SW 1271 (cell line): ENCODE results near the gene TMEM239.
"Not testable (repeated sequence)": the region's sequence is repeated elsewhere in the genome, so short reads cannot be mapped to it uniquely, and the experiment has no call there.

Experiments used
- DNase-seq, 2 experiments: peaks; one replicate each; lab custom pipeline; 2025; lab: John Stamatoyannopoulos, UW

Gene TMEM239

DNA sequence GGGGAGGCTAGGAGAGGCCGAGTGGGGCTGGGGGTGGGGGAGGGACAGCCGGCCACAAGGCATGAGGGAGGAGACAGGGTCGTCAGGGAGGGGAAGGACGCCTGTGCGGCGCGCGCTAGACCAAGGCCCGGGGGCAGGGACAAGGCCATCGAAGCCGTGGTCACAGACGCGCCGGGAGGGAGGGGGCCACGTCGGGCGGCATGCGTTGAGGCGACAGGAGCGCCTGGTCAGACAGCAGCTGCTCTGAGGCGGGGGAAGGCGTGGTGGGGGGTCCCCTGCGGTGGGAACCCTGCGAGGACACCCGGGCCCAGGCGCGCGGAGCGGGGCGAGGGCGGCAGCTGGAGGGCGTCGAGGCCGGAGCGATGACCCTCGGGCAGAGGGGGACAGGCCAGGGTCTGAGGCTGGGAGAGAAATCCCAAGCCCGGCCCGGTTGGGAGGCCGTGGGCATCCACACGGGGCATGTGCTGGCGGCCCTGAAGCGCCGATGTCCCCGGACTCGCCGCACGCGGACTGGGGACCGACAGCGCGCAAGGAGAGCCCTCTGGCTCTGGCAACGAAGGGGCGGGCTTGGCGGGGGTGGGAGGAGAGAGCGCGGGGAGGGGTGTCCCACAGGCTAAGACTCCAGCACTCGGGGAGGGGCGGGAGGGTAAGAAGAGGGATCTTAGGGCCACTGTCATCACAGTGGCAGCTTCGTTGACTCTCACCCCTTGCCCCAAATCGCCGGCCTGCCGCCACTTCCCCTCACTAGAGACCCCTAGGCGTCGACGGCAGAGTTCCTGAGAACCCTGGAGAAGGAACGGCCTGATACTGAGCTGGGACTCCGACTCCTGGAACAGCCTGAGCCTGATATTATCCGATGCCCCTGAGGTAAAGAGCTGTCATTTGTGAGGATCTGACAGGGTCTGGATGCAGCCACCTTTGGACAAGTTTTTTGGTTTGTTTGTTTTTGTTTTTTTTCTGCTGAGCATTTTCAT, 5.0 kb downstream of the TMEM239 start:
- DNase-seq: no peak

GRCh38 chr20:2822073-2822472, 5.9 kb downstream of the TMEM239 start:
- no peak for DNase-seq

GRCh38 chr20:2825761-2826160, 9.6 kb downstream of the TMEM239 start:
- no peak for DNase-seq

DNA sequence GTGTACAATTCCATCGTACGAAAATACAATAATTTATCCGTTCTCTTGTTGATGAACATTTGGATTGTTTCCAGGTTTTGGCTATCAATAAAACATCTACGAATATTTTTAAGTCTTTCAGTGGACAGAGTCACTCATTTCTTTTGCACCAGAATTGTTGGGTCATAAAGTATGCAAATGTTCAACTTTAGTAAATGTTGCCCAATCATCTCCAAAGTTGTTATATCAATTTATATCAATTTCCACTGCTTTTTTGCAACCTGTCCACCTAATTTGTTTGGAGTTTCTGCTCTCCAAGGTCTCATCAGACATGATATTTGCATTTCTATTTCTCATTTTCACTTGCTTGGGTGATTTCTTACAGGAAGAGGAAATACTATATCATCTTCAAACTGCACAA, 10.5 kb downstream of the TMEM239 start:
- DNase-seq: no peak

GRCh38 chr20:2829376-2829775, 13.2 kb downstream of the TMEM239 start:
- DNase-seq: no peak

DNA sequence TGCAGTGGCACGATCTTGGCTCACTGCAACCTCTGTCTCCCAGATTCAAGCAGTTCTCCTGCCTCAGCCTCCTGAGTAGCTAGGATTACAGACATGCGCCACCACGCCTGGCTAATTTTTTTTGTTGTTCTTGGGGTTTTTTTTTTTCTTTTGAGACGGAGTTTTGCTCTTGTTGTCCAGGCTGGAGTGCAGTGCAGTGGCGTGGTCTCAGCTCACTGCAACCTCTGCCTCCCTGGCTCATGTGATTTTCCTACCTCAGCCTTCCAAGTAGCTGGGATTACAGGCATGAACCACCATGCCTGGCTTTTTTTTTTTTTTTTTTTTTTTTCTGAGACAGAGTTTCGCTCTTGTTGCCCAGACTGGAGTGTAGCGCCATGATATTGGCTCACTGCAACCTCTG, 15.0 kb downstream of the TMEM239 start:
- not testable (repeated sequence) for DNase-seq

DNA sequence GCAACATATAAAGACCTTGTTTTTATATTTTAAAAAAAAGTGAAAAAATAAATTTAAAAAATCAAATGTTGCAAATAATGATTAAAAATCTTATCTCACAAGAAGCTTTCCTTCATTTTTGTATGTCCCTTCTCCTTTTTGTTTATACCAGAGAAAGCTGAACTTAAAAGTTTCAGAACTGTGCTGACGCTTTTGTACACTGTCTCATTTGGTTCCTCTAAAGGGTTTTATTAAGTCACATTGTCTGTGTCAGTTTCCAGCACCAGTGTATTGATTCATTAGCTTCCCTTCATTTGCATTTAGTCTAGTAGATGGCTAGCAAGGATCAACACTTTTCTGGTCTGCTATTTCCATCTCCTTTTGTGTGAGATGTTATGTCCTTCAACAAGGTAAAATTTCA, 17.6 kb downstream of the TMEM239 start:
- no peak for DNase-seq

DNA sequence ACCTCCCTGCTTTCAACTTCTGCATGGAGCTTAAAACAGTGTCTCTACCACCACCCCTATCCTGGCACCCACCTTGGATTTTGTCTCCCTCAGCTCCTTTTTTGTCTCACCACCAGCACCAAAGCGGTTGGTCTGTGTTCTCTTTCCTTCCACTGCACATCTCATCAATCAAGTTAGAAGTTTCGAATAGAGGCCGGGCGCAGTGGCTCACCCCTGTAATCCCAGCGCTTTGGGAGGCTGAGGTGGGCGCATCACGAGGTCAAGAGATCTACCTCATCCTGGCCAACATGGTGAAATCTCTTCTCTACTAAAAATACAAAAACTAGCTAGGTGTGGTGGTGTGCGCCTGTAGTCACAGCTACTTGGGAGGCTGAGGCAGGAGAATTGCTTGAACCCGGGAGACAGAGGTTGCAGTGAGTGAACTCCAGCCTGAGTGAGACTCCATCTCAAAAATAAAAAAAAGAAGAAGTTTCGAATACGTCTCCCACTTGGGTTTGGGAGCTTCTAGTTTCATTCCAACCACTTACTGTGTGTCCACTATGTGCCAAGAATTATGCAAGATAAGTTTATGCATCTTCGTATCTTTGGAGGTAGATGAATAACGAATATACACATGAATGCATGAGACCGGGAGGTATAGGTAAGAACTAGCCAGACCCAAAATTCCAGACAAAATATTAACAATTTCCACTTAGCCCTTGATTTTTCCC, 18.4 kb downstream of the TMEM239 start:
- DNase-seq: no peak

DNA sequence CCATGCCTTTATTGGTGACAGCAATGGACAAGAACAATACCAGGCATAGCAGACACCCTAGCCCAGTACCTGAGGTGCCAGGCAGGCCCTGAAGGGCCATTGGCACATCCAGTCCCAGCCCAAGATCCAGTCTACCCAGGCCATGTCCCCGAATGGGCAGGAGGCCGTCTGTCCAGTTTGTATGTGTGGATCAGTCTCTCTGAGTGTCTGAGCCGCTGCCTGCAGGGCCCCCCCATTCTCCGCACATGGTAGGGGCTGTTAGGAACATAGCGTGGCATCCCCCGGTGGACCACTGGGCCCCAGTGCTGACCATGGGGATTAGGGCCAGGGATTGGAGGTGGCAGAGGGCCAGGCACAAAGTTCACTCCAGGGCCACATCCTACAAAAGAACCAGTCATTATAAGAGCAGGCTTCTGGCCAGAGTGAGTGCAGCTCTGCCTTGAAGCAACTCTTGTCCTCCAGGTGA, 19.2 kb downstream of the TMEM239 start:
- no peak for DNase-seq

DNA sequence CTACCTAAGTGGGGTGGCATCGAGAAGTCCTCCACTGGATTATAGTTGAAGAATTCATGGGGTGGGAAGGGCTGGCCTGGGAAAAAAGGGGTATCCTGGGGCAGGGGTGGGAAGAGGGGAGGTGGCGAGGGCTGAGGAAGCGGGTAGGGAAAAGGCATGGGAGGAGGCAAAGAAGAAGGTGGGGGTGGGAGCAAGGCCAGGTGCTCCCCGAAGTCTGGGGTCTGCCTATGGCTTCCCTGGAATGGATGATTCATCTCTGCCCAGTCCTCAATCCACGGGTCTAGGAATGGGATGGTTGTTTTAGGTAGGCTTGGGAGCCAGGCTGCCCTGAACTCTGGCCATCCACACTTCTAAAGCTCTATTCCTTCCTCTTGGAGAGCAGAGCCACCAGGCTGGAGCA, 19.9 kb downstream of the TMEM239 start:
- DNase-seq: no peak

GRCh38 chr20:2837221-2837960, 21.2 kb downstream of the TMEM239 start:
- DNase-seq: no peak

GRCh38 chr20:2838170-2838797, 22.1 kb downstream of the TMEM239 start:
- DNase-seq: no peak

GRCh38 chr20:2838847-2839671, 22.9 kb downstream of the TMEM239 start:
- DNase-seq: no peak

GRCh38 chr20:2839732-2840137, 23.6 kb downstream of the TMEM239 start:
- no peak for DNase-seq

DNA sequence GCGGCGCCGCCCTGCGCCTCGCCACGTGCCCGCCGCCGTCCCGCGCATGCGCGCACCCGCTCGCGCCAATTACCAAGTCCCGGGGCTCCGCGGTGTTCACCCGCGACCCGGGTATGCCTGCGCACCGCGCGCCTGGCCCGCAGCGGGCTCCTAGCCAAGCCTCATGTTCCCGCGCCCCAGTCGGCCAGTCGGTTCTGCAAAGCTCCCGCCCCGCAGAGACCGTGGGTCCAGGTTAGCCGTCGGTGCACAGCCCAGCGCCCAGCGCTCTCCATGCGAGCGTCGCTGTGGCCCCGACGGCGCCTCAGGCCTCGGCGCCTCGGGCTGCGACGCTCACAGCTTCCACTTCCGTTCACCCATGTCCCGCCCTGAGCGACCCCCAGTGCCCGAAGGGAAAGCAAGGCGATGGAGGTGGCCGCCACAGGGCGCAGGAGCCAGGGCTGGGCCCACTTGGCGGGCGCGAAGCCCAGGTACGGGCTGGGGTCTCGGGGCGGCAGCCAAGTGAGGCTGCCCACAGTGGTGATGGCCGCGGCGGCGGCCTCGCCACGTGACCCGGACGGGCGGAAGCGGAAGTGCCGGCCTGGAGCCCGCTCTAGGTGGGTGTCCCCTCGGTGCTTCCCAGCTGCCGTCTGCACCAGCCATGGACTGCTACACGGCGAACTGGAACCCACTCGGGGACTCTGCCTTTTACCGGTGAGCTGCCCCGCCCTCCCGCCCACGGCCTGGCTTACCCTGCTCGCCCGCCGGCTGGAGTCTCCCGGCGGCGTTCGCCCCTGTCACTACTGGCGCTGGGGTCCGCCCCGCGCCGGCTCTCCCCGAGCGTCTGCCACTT, 24.2 kb downstream of the TMEM239 start, which contains the start of the genes PCED1A and VPS16:
Gene PCED1A (minus strand): TSS at position 518 of the 829 bp plus-strand sequence. CDS start 743 bp downstream, outside the sequence.
Gene VPS16 (plus strand): TSS at position 608 of the 829 bp plus-strand sequence. CDS start 30 bp downstream, at position 638.
- peak; percentile 71 to 85 for DNase-seq

- peak; percentile 43 to 80 for DNase-seq
Measured at GRCh38 chr20:2840967-2841531, 24.9 kb downstream of the TMEM239 start.

DNA sequence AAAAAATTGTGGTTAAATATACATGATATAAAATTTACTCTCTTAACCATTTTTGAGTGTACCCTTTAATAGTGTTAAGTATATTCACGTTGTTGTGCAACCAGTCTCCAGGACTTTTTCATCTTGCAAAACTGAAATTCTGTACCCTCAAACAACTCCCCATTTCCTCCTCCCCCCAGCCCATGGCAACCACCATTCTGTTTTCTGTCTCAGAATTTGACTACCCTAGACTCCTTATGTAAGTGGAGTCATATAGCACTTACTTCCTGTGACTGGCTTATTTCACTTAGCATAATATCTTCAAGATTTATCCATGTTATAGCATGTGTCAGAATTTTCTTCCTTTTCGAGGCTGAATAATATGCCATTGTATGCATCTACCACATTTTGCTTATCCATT, 29.4 kb downstream of the TMEM239 start:
- no peak for DNase-seq

DNA sequence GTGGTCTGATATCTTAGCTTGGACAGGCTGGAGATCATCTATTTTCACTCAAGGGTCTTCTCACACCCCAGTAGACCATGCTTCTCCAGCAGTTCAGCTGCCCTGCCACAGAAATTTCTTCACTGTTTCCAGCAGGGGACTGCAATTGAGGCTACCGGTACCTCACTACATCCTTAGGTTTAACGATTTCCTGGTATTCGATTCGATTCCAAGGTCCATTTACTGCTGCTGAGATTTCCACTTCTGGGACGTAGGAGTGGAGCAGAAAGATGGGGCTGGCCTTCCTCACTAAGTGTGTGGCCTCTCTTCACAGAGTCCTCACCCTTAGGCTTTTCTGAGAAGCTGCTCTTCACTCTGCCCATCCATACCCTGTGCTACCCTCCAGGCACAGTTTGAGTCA, 30.5 kb downstream of the TMEM239 start:
- DNase-seq: no peak

DNA sequence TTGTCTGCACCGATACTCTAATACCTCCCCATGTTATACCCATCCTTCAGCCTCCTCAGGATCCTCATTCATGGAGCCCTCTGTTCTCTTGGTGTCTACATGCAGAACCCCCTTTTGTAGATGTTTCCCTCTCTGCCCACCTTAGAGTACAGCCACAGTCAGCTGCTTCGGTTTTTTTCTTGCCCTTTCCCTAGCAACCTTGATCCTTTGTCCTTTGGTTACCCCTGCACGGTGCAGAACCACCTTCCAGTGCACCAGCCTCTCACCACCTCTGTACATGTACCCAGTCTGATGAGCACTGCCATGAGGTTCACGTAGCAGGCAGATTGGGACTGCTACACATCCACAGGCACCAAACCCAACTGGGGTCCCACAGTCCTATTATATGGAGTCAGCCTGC, 31.6 kb downstream of the TMEM239 start:
- DNase-seq: no peak
